GM12872 (cell line): Measurements from ENCODE around the gene PXK.

Source experiments
- CTCF ChIP-seq: IDR thresholded peaks from 3 replicates; pipeline ENCODE4 v1.5.1; 2011; ENCODE audit warnings: low read depth, mild to moderate bottlenecking, low read length, moderate library complexity; ENCODE audit not compliant: insufficient read depth

The PXK gene

GRCh38 chr3:58432905-58433304 lies 100.2 kb downstream of the PXK start:
- no peak for TF ChIP-seq CTCF

- no peak for TF ChIP-seq CTCF
These were observed 100.9 kb downstream of the PXK start, which contains the start of gene PDHB for GRCh38 chr3:58433400-58434167. Gene PDHB (minus strand): TSS chr3:58433832. CDS start chr3:58433809, 23 bp downstream.

GRCh38 chr3:58434168-58434504 lies 101.4 kb downstream of the PXK start:
- no peak for TF ChIP-seq CTCF

GRCh38 chr3:58434511-58434910 lies 101.8 kb downstream of the PXK start:
- TF ChIP-seq CTCF = no peak

- no peak for TF ChIP-seq CTCF
These were observed 102.3 kb downstream of the PXK start for GRCh38 chr3:58434990-58435389.

GRCh38 chr3:58441514-58442450 lies 109.1 kb downstream of the PXK start:
- TF ChIP-seq CTCF = no peak

- TF ChIP-seq CTCF = no peak
These were observed 119.5 kb downstream of the PXK start for GRCh38 chr3:58452176-58452575.
